ENCODE data around the gene KLHL22. TPM values are rescaled to one million over a fixed set of nuclear protein-coding genes. Genes with fewer than 3 reads are reported as not detected.
A peak's percentile ranks its signal among the peaks of the same experiment; 100 is the strongest.

KLHL22 gene
- total RNA-seq, 1 experiment from 2014 or later = 36.2 TPM

- Histone ChIP-seq H3K4me1 (ENCODE audit: insufficient read depth, low read length, poor library complexity, severe bottlenecking) (no peaks in the 10 kb centered on the region), H3K27ac (ENCODE audit: low read depth, low read length, poor library complexity, severe bottlenecking) (no peak overlapping the region), H3K4me3 (ENCODE audit: low read depth, low read length, poor library complexity, severe bottlenecking) (no peak overlapping the region), H3K36me3 (ENCODE audit: insufficient read depth, low read length, poor library complexity, severe bottlenecking) (peaks cover 27% of the 10 kb centered on the region), H3K9me3 (ENCODE audit: low read depth, low read length, poor library complexity, severe bottlenecking) (no peaks in the 10 kb centered on the region), H3K27me3 (replicated peaks; ENCODE audit: insufficient read depth, low read depth, low read length, poor library complexity) (no peaks in the 10 kb centered on the region)
- DNase-seq (ENCODE audit: low spot score) = no peak
- TSS peak; percentile 45 for BruUV-seq (replicated peaks)
- intact Hi-C loops (cut with micrococcal nuclease; ENCODE audit: unreplicated experiment) = no loop called here
- ChIA-PET POLR2A (ENCODE audit: low non-redundant PET) (no interaction called here), CTCF (no interaction called here)
- TF ChIP-seq EZH2 (IDR thresholded peaks at IDR 0.05; ENCODE audit: borderline replicate concordance, low read depth, low read length, poor library complexity, severe bottlenecking) (no peak), CTCF (conservative IDR thresholded peaks at IDR 0.05; ENCODE audit: low read depth, low read length) (no peak)
These were observed 88.7 kb downstream of the KLHL22 start for GRCh38 chr22:20406686-20407408.

GRCh38 chr22:20405931-20406685 is 89.5 kb downstream of the KLHL22 start:
- Histone ChIP-seq H3K4me1 (ENCODE audit: insufficient read depth, low read length, poor library complexity, severe bottlenecking) (no peaks in the 10 kb centered on the region), H3K27ac (ENCODE audit: low read depth, low read length, poor library complexity, severe bottlenecking) (no peak overlapping the region), H3K27me3 (replicated peaks; ENCODE audit: insufficient read depth, low read depth, low read length, poor library complexity) (no peaks in the 10 kb centered on the region), H3K36me3 (ENCODE audit: insufficient read depth, low read length, poor library complexity, severe bottlenecking) (peaks cover 34% of the 10 kb centered on the region), H3K9me3 (ENCODE audit: low read depth, low read length, poor library complexity, severe bottlenecking) (no peaks in the 10 kb centered on the region), H3K4me3 (ENCODE audit: low read depth, low read length, poor library complexity, severe bottlenecking) (no peak overlapping the region)
- intact Hi-C loops (cut with micrococcal nuclease; ENCODE audit: unreplicated experiment) = no loop called here
- CTCF ChIA-PET = no interaction called here
- no peak for DNase-seq (ENCODE audit: low spot score)
- BruUV-seq (replicated peaks) = no TSS peak
- POLR2A ChIA-PET (ENCODE audit: low non-redundant PET) = no interaction called here
- TF ChIP-seq CTCF (conservative IDR thresholded peaks at IDR 0.05; ENCODE audit: low read depth, low read length) (no peak), EZH2 (IDR thresholded peaks at IDR 0.05; ENCODE audit: borderline replicate concordance, low read depth, low read length, poor library complexity, severe bottlenecking) (no peak)

GRCh38 chr22:20405291-20405930 is 90.2 kb downstream of the KLHL22 start:
- POLR2A ChIA-PET (ENCODE audit: low non-redundant PET) = no interaction called here
- Histone ChIP-seq H3K4me1 (ENCODE audit: insufficient read depth, low read length, poor library complexity, severe bottlenecking) (no peaks in the 10 kb centered on the region), H3K9me3 (ENCODE audit: low read depth, low read length, poor library complexity, severe bottlenecking) (no peaks in the 10 kb centered on the region), H3K27me3 (replicated peaks; ENCODE audit: insufficient read depth, low read depth, low read length, poor library complexity) (no peaks in the 10 kb centered on the region), H3K27ac (ENCODE audit: low read depth, low read length, poor library complexity, severe bottlenecking) (no peak overlapping the region), H3K36me3 (ENCODE audit: insufficient read depth, low read length, poor library complexity, severe bottlenecking) (peaks cover 37% of the 10 kb centered on the region), H3K4me3 (ENCODE audit: low read depth, low read length, poor library complexity, severe bottlenecking) (no peak overlapping the region)
- TF ChIP-seq EZH2 (IDR thresholded peaks at IDR 0.05; ENCODE audit: borderline replicate concordance, low read depth, low read length, poor library complexity, severe bottlenecking) (no peak), CTCF (conservative IDR thresholded peaks at IDR 0.05; ENCODE audit: low read depth, low read length) (no peak)
- no peak for DNase-seq (ENCODE audit: low spot score)
- no TSS peak for BruUV-seq (replicated peaks)
- intact Hi-C loops (cut with micrococcal nuclease; ENCODE audit: unreplicated experiment) = no loop called here
- CTCF ChIA-PET = interaction anchor here (0.9 kb wide), 1 partner anchor 13 kb away, joined by 3 read pairs; no protein-coding TSS in a partner anchor
